ENCODE measurements around the gene HDAC1.
A peak's percentile ranks its signal among the peaks of the same experiment; 100 is the strongest.

Gene HDAC1

DNA sequence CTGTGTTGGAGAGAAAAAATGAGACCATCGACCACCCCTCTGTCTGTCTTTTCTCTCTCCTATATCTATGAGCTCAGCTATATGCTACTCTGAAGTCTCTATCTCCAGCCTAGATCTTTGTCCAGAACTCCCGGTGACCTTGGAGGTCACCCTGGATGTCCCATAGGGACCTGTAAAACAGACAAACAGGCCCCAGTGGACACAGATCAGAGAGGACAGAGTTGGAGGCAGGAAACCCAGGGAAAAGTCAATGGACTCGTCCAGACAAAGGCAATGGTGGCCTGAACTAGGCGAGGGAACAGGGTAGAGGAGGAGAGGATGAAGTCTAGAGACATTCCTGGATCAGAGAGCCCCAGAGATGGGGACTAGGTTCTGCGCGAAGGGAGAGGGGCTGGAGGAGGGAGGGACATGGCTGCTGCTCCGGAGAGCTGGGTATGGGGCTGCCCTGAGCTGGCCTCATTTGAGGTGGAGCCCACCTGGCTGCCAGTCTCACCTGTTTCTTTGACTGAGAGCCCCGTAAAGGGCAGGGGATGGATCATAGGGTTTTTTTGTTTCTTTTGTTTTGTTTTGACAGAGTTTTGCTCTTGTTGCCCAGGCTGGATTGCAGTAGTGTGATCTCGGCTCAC is 54.8 kb downstream of the HDAC1 start:
- no peak overlapping the region for H3K4me3 ChIP-seq (ENCODE audit: low read depth, low read length)
- TF ChIP-seq, protein P1, sequence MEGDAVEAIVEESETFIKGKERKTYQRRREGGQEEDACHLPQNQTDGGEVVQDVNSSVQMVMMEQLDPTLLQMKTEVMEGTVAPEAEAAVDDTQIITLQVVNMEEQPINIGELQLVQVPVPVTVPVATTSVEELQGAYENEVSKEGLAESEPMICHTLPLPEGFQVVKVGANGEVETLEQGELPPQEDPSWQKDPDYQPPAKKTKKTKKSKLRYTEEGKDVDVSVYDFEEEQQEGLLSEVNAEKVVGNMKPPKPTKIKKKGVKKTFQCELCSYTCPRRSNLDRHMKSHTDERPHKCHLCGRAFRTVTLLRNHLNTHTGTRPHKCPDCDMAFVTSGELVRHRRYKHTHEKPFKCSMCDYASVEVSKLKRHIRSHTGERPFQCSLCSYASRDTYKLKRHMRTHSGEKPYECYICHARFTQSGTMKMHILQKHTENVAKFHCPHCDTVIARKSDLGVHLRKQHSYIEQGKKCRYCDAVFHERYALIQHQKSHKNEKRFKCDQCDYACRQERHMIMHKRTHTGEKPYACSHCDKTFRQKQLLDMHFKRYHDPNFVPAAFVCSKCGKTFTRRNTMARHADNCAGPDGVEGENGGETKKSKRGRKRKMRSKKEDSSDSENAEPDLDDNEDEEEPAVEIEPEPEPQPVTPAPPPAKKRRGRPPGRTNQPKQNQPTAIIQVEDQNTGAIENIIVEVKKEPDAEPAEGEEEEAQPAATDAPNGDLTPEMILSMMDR (IDR thresholded peaks at IDR 0.05; ENCODE audit: low read depth, low read length, missing control alignments) = no peak
- in situ Hi-C loops (cut with HindIII; ENCODE audit: low sequenced_read_pairs) = no loop called here

DNA sequence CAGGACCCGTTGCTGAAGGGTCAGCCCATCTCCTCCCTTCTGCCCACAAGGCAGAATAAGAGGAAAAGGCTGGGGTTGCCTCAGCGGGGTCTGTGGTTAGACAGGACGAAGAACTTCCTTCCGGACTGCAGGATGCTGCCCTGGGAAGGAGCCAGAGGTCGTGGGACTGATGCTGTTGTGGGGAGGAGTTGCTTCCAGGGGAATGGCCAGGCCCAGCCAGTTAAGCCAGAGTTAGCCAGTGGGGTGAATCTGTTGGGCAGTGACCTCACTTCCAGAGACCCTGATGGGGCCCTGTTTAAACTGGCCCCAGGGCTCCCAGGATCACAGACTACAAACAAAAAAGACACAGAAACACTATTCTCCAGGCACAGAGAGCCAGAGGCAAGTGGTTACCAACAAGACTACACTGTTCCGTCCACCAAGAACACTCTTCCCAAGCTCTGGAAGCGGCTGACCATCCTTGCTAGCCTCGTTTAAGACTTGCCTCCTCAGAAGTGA is 57.4 kb downstream of the HDAC1 start:
- TF ChIP-seq, protein P1 (IDR thresholded peaks at IDR 0.05; ENCODE audit: low read depth, low read length, missing control alignments) = no peak
- DNase-seq (ENCODE audit: low read depth) = peak; percentile 64
- H3K4me3 ChIP-seq (ENCODE audit: low read depth, low read length) = no peak overlapping the region
- in situ Hi-C loops (cut with HindIII; ENCODE audit: low sequenced_read_pairs) = no loop called here

More for the DNA sequence above, 54.8 kb downstream of the HDAC1 start:
- DNase-seq (ENCODE audit: low read depth) = no peak

DNA sequence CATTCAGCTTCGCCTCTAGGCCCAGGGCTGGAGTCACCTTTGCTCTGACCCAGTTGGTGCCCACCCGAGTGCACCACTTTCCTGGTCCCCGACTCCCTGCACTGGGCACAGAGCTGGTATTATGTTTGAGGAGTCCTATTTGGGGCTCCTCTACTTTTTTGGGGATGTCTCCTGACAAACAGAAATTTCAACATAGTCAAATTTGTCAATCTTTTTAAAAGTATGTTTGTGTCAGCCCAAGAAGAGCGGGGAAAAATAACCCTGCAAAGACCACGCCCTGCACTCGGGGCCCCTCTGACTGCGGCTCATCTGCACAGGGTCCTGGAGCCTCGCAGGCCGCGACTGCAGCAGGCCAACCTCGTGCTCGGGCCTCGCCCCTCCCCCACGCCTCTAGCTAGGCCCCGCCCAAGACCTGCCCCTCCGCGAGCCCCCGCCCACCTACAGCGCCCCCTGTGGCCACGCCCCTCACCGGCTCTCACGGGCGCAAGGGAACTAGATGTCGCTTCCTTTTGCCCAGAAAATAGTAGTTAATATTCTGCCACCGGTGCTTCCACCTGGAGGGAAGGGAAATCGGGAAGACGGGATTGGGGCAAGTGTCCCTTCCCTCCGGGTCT is 59.0 kb downstream of the HDAC1 start:
- no peak for DNase-seq (ENCODE audit: low read depth)
- TF ChIP-seq, protein P1 (IDR thresholded peaks at IDR 0.05; ENCODE audit: low read depth, low read length, missing control alignments) = peak; percentile 46
- in situ Hi-C loops (cut with HindIII; ENCODE audit: low sequenced_read_pairs) = no loop called here
- peak overlapping the region; percentile 56 for H3K4me3 ChIP-seq (ENCODE audit: low read depth, low read length)

DNA sequence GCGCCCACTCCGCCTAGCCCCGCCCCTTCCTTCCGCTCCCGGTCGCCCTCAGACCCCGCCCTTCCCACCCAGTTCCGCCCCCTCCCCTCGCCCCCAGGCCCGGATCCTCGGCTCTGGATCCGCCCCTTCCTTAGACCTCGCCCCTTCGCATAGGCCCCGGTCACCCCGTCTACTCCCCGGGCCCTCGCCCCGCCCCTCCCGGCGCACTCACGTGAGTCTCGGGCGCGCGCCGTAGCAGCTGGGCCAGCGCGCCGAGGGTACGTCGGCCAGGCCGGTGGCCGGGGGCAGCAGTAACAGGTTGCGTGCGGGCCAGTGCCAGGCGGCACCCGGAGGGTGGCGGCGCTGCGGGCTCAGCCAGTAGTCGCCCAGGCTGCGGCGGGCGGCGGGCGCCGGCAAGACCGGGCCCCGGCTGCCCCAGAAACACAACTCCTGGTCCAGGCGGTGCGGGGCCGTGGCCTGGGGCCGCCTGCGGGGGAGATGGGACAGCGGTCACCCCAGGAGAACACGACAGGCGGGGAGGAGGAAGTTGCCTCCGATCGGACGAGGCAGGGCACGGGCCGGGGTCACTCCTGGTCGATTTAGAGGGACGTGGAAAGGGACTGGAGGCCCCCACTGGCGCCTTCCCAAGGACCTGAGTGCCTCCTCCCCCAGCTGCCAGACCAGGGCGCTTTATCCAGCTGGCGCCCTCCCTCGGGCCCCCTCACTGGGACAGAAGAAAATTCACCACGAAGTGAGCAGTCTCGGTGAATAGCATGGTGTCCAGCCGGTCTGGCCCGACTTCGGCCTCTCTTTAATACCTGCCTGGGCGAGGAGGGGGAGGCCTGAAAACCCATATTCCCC is 59.7 kb downstream of the HDAC1 start:
- in situ Hi-C loops (cut with HindIII; ENCODE audit: low sequenced_read_pairs) = no loop called here
- peak; percentile 80 for DNase-seq (ENCODE audit: low read depth)
- TF ChIP-seq, protein P1 (IDR thresholded peaks at IDR 0.05; ENCODE audit: low read depth, low read length, missing control alignments) = no peak
- peak overlapping the region; percentile 56 for H3K4me3 ChIP-seq (ENCODE audit: low read depth, low read length)

DNA sequence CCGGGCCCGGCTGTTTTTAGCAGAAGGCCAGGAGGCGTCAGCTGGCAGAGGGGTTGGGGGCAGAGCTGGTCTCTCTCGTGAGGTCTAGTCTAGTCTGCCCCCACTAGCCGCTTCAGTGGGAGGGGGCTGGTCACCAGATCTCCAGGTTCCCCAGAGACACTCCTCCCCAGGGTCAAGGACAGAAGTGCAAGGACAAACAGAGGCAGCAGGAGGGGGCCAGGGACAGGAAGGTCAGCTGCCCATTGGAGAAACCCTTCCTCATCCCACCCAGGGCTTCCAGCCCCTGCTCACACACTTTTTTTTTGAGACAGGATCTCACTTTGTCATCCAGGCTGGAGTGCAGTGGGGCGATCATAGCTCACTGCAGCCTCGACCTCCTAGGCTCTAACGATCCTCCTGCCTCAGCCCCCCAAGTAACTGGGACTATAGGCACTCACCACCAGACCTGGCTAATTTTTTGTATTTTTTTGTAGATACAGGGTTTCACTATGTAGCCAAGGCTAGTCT is 60.4 kb downstream of the HDAC1 start:
- in situ Hi-C loops (cut with HindIII; ENCODE audit: low sequenced_read_pairs) = no loop called here
- TF ChIP-seq, protein P1 (IDR thresholded peaks at IDR 0.05; ENCODE audit: low read depth, low read length, missing control alignments) = no peak

DNA sequence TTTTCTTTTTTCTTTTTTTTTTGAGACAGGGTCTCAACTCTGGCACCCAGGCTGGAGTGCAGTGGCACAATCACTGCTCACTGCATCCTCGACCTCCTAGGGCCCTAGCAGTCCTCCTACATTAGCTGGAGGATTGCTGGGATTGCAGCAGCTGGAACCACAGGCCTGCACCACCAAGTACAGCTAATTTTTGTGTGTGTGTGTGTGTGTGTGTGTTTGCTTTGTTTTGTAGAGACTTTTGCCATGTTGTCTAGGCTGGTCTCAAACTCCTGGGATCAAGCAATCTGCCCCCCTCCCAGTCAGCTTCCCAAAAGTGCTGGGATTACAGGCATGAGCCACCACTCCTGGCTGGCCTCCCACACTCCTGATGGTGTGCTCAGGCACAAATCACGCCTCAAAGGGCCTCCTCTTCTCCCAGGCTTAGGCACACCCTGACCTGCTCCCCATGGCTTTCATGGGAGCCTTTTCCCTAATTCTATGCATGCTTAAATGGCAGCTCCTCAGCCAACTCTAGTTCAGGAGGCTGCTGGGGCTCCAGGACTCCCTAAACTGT is 61.0 kb downstream of the HDAC1 start:
- no peak overlapping the region for H3K4me3 ChIP-seq (ENCODE audit: low read depth, low read length)
- in situ Hi-C loops (cut with HindIII; ENCODE audit: low sequenced_read_pairs) = no loop called here
- TF ChIP-seq, protein P1 (IDR thresholded peaks at IDR 0.05; ENCODE audit: low read depth, low read length, missing control alignments) = no peak
- no peak for DNase-seq (ENCODE audit: low read depth)

More for the DNA sequence above, 60.4 kb downstream of the HDAC1 start:
- no peak for DNase-seq (ENCODE audit: low read depth)
- H3K4me3 ChIP-seq (ENCODE audit: low read depth, low read length) = peak overlapping the region; percentile 56
